Transverse colon (tissue), 4 donors: ENCODE results near the gene ARL16. TPM values are rescaled to one million over a fixed set of nuclear protein-coding genes. Genes with fewer than 3 reads are reported as not detected.

Experiments
- DNase-seq: peaks from one replicate; pipeline ENCODE4 v3.0.0-alpha.2; 2019
- H3K27ac ChIP-seq, 4 donors: fragments of 200-600 bp; sonication (generic); 2 replicates each; pipeline ENCODE4 v1.5.1; 2016 to 2018; ENCODE audit warnings: inconsistent platforms in 4 of 4
- H3K27me3 ChIP-seq: fragments of 200-600 bp; sonication (generic); 2 replicates; pipeline ENCODE4 v1.5.1; 2017; ENCODE audit warnings: inconsistent platforms
- H3K36me3 ChIP-seq, 4 donors: fragments of 200-600 bp; sonication (generic); 2 replicates each; pipeline ENCODE4 v1.5.1; 2017 to 2019; ENCODE audit warnings: inconsistent platforms in 4 of 4
- H3K4me1 ChIP-seq, 4 donors: fragments of 200-600 bp; sonication (generic); 2 replicates each; pipeline ENCODE4 v1.5.1; 2017 to 2020; ENCODE audit warnings: inconsistent platforms in 4 of 4
- H3K4me3 ChIP-seq, 4 donors: fragments of 200-600 bp; sonication (generic); 1 replicate in 1 of 4; 2 replicates in 3 of 4; pipeline versions ENCODE4 v1.5.1 to v1.6.1; 2017 to 2019; ENCODE audit warnings: inconsistent platforms in 4 of 4
- H3K9me3 ChIP-seq, 2 donors: fragments of 200-600 bp; sonication (generic); 2 replicates each; pipeline ENCODE4 v1.5.1; 2017 to 2019; ENCODE audit warnings: inconsistent platforms in 2 of 2
- EP300 ChIP-seq: sonication (generic); formaldehyde crosslinking; IDR thresholded peaks from one replicate; pipeline ENCODE4 v1.6.1; 2017; ENCODE audit warnings: antibody characterized with exemption, low read depth
- POLR2A ChIP-seq: fragments of 450-650 bp; IDR thresholded peaks from one replicate; pipeline ENCODE4 v1.6.1; 2016; ENCODE audit warnings: antibody characterized with exemption, mild to moderate bottlenecking, moderate library complexity
- POLR2AphosphoS5 ChIP-seq, 3 donors: sonication (generic); formaldehyde crosslinking; IDR thresholded peaks; one replicate each; pipeline ENCODE4 v1.6.1; 2016; ENCODE audit warnings: antibody characterized with exemption in 3 of 3
- WGBS, 2 donors: methylation state at CpG; one replicate each; pipeline ENCODE4 v1.1.5; 2018; ENCODE audit warnings: low coverage in 1 of 2; 5-methylcytosine and 5-hydroxymethylcytosine counted together
- in situ Hi-C, 4 donors: fragments of 200-750 bp; cut with MboI; loops; one replicate each; pipeline versions ENCODE4 v1.15.0 to v1.15.1; 2017; ENCODE audit warnings: low sequenced_read_pairs in 3 of 4, low pct_ligation_motif_present in 1 of 4, low pct_unique_long_range_greater_than_20kb in 1 of 4
- intact Hi-C: fragments of 100-400 bp; cut with DNase I; formaldehyde crosslinking; loops from one replicate; pipeline ENCODE4 v1.15.1; 2023; ENCODE audit warnings: low total_unique reads
- total RNA-seq, 4 donors: library from RNA; depleted of rRNA; stranded (reverse); fragments of >200 nt; gene quantifications; one replicate each; pipeline ENCODE4 v1.1.0, GENCODE V29; 2016
- TF ChIP-seq, protein P1 (sequence below), 5 experiments: fragments of 200-600 bp in 3 of 5; fragments of 450-650 bp in 2 of 5; sonication (generic) in 3 of 5; IDR thresholded peaks; 1 replicate in 2 of 5; 2 replicates in 3 of 5; pipeline ENCODE4 v1.5.1; 2016 to 2017; ENCODE audit warnings: antibody characterized with exemption in 5 of 5, inconsistent platforms in 3 of 5, mild to moderate bottlenecking in 2 of 5, moderate library complexity in 1 of 5

Gene ARL16
- total RNA-seq, 4 donors from 2014 or later, result 16.3 to 52.0 (median 33.1) TPM

DNA sequence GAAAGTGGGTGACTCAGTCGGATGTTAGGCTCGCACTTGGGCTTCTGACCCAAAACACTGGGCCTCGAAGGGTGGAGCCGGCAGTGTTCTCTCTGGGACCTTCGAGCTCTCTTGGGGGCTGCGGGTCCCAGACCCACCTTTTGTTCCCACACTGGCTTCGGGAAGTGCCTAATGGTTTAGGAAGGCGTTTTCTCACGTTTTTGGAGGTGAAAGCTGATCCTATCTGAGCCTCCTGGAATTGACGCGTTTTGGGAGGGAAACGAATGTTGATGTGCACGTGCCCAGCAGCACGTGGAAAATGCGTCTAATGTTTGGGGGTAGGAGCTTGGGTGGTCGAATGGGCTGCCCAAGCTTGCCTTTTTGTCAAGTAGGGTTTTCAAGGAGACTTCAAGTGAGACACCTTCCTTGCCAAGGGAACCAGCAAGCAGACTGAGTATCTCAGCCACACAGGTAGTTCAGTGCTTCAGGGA lies 880 bp upstream of the ARL16 start:
- intact Hi-C loops (no loop called here), in situ Hi-C loops (no loop called here)
- Histone ChIP-seq H3K4me3 (peak overlapping the region; percentile 95 to 99 (median 98)), H3K4me1 (peaks cover 19 to 28% (median 21%) of the 10 kb centered on the region in 4 donors), H3K27ac (peak overlapping the region; percentile 79 to 94 (median 92)), H3K9me3 (no peaks in the 10 kb centered on the region), H3K27me3 (no peaks in the 10 kb centered on the region), H3K36me3 (peaks cover 0 to 17% (median 4%) of the 10 kb centered on the region in 4 donors)
- WGBS, 2 donors, result 3% methylated on average over 16 of the region's 16 CpGs; no CpG with 5 or more reads in 1 of the 2 donors
- TF ChIP-seq, protein P1, sequence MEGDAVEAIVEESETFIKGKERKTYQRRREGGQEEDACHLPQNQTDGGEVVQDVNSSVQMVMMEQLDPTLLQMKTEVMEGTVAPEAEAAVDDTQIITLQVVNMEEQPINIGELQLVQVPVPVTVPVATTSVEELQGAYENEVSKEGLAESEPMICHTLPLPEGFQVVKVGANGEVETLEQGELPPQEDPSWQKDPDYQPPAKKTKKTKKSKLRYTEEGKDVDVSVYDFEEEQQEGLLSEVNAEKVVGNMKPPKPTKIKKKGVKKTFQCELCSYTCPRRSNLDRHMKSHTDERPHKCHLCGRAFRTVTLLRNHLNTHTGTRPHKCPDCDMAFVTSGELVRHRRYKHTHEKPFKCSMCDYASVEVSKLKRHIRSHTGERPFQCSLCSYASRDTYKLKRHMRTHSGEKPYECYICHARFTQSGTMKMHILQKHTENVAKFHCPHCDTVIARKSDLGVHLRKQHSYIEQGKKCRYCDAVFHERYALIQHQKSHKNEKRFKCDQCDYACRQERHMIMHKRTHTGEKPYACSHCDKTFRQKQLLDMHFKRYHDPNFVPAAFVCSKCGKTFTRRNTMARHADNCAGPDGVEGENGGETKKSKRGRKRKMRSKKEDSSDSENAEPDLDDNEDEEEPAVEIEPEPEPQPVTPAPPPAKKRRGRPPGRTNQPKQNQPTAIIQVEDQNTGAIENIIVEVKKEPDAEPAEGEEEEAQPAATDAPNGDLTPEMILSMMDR (IDR thresholded peaks at IDR 0.05), result no peak
- DNase-seq, result peak; percentile 25

DNA sequence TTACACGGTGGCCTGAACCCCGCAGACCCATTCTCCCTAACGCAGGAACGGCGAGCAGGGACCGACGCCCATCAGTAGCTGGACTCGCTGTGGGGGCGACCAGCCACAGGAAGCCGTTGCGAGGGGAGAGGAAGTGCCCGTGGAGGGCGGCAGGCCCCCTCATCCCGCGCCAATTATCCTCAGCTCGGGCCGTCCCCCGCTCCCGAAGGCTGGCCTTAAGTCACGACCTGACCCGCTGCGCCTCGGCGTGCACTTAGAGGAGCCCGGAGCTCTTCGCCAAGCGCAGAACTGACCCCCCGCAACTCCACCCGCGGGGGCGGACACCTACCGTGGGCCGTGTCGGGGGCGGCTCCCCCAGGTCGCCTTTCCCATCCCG lies 401 bp downstream of the ARL16 start:
- DNase-seq, result no peak
- Histone ChIP-seq H3K4me1 (peaks cover 19 to 28% (median 21%) of the 10 kb centered on the region in 4 donors), H3K36me3 (peaks cover 0 to 4% (median under 1%) of the 10 kb centered on the region in 4 donors), H3K27me3 (no peaks in the 10 kb centered on the region), H3K4me3 (peak overlapping the region; percentile 55 to 99 (median 98)), H3K27ac (peak overlapping the region; percentile 79 to 94 (median 92)), H3K9me3 (no peaks in the 10 kb centered on the region)
- in situ Hi-C loops, result no loop called here
- TF ChIP-seq POLR2AphosphoS5 (IDR thresholded peaks at IDR 0.05), result no peak
- TF ChIP-seq, protein P1 (IDR thresholded peaks at IDR 0.05), result no peak
- no peak for TF ChIP-seq EP300
- TF ChIP-seq POLR2A, result no peak
- intact Hi-C loops, result no loop called here
- WGBS, 2 donors, result 0% methylated on average over 36 of the region's 37 CpGs; no CpG with 5 or more reads in 1 of the 2 donors

DNA sequence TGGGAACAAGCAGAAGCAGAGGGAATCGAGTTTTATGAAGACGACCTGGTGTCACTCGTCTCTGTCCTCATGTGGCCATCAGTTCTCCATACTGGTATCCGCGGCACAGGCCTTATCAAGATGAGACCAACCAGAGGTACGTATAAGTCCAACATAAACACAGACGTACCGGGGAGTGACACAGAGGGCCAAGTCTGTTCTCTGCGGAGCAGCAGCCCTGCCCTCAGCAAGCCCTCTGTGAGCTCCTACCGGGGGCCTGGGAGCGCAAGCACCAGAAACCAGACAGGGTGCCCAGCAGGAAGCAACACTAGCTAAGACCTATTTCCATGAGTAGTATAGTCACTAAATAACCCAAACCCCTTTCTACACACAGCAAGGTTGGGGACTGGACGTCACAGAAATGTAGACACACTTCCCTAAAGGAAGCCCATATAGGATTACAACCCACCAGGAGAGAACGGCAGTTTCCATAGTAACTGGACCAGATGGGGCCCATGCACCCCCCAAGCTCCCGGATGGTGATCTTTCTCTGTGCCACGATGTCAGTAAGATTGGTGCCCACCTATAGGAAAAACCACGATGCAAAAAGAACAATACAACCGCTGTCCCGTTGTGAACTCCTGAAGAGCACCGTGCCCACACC lies 911 bp downstream of the ARL16 start:
- in situ Hi-C loops (no loop called here), intact Hi-C loops (no loop called here)
- H3K4me3 ChIP-seq, result peak overlapping the region; percentile 55 to 99 (median 98)
- no peaks in the 10 kb centered on the region for H3K27me3 ChIP-seq
- no peaks in the 10 kb centered on the region for H3K9me3 ChIP-seq
- no peak for DNase-seq
- TF ChIP-seq, protein P1 (IDR thresholded peaks at IDR 0.05), result no peak
- TF ChIP-seq POLR2A (no peak), EP300 (no peak), POLR2AphosphoS5 (IDR thresholded peaks at IDR 0.05) (no peak)
- no peaks in the 10 kb centered on the region for H3K36me3 ChIP-seq
- WGBS, 2 donors, result 40 to 50% methylated on average over 3 to 19 of the region's 19 CpGs
- peak overlapping the region in 3 of 4 donors; percentile 90 to 94 (median 93) for H3K27ac ChIP-seq
- peaks cover 19 to 28% (median 21%) of the 10 kb centered on the region in 4 donors for H3K4me1 ChIP-seq

DNA sequence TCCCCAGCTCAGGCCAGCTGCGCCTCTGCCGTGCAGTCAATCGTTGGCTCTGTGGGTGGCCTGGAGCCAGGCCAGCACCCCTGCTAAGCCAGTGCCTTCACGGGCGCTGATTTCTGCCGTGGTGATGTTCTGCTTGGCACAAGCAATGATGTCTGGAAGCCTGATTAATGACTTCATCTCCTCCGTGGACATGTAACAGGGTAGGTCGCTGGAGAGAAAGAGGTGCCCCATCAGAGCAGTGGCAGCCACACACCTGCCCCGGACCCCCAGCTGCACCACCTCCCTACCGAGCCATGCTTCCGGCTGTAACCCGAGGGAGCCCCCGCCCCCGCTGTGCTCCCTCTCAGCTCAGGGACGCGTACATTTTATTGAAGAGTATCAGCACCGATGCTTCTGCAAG lies 1.9 kb downstream of the ARL16 start:
- in situ Hi-C loops, result no loop called here
- H3K27ac ChIP-seq, result no peak overlapping the region

More for the DNA sequence above, 1.9 kb downstream of the ARL16 start:
- Histone ChIP-seq H3K4me3 (no peak overlapping the region), H3K27me3 (no peaks in the 10 kb centered on the region), H3K9me3 (no peaks in the 10 kb centered on the region), H3K36me3 (no peaks in the 10 kb centered on the region), H3K4me1 (peaks cover 19 to 28% (median 21%) of the 10 kb centered on the region in 4 donors)
- TF ChIP-seq POLR2AphosphoS5 (IDR thresholded peaks at IDR 0.05), result no peak
- TF ChIP-seq POLR2A, result no peak
- TF ChIP-seq, protein P1 (IDR thresholded peaks at IDR 0.05), result no peak
- TF ChIP-seq EP300, result no peak
- intact Hi-C loops, result no loop called here
- no peak for DNase-seq
- WGBS, 2 donors, result 88% methylated on average over 17 of the region's 17 CpGs; no CpG with 5 or more reads in 1 of the 2 donors
